DND-41 (cell line): ENCODE measurements around the gene CFAP73.

Source experiments
- EZH2 ChIP-seq: IDR thresholded peaks from 3 replicates; pipeline ENCODE4 v1.6.1; 2012; ENCODE audit warnings: borderline replicate concordance, low read depth, mild to moderate bottlenecking, moderate library complexity, low read length, inconsistent platforms; ENCODE audit not compliant: severe bottlenecking
- TF ChIP-seq, protein P1 (sequence below): IDR thresholded peaks from 2 replicates; pipeline ENCODE4 v1.5.1; 2012; ENCODE audit warnings: borderline replicate concordance, low read length, moderate library complexity, mild to moderate bottlenecking; ENCODE audit not compliant: poor library complexity, severe bottlenecking; ENCODE audit errors: extremely low read depth

DNA sequence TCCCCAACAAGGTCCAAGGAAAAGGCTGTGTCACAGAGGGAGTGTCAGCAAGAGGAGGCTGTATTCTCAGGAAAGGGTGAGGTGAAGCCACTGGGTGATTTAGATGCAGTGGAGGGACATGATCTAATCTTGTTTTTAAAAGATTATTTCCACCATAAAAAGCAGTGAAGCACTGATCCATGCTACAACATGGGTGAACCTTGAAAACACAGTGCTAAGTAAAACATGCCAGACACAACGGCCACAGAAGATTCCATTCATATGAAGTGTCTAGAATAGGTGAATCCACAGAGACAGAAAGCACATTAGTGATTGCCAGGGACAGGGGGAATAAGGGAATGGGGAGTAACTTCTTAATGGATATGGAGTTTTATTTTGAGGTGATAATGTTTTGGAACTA lies 48.8 kb downstream of the CFAP73 start:
- TF ChIP-seq, protein P1, sequence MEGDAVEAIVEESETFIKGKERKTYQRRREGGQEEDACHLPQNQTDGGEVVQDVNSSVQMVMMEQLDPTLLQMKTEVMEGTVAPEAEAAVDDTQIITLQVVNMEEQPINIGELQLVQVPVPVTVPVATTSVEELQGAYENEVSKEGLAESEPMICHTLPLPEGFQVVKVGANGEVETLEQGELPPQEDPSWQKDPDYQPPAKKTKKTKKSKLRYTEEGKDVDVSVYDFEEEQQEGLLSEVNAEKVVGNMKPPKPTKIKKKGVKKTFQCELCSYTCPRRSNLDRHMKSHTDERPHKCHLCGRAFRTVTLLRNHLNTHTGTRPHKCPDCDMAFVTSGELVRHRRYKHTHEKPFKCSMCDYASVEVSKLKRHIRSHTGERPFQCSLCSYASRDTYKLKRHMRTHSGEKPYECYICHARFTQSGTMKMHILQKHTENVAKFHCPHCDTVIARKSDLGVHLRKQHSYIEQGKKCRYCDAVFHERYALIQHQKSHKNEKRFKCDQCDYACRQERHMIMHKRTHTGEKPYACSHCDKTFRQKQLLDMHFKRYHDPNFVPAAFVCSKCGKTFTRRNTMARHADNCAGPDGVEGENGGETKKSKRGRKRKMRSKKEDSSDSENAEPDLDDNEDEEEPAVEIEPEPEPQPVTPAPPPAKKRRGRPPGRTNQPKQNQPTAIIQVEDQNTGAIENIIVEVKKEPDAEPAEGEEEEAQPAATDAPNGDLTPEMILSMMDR = no peak
- no peak for TF ChIP-seq EZH2
